GM12873 (cell line): ENCODE data around the gene PTGR3.

Source experiments
- TF ChIP-seq, protein P1 (sequence below): IDR thresholded peaks from 2 replicates; pipeline ENCODE4 v1.5.1; 2012; ENCODE audit warnings: low read depth, mild to moderate bottlenecking, moderate library complexity, low read length, control low read depth; ENCODE audit not compliant: insufficient read depth; ENCODE audit errors: missing control alignments

The PTGR3 gene

DNA sequence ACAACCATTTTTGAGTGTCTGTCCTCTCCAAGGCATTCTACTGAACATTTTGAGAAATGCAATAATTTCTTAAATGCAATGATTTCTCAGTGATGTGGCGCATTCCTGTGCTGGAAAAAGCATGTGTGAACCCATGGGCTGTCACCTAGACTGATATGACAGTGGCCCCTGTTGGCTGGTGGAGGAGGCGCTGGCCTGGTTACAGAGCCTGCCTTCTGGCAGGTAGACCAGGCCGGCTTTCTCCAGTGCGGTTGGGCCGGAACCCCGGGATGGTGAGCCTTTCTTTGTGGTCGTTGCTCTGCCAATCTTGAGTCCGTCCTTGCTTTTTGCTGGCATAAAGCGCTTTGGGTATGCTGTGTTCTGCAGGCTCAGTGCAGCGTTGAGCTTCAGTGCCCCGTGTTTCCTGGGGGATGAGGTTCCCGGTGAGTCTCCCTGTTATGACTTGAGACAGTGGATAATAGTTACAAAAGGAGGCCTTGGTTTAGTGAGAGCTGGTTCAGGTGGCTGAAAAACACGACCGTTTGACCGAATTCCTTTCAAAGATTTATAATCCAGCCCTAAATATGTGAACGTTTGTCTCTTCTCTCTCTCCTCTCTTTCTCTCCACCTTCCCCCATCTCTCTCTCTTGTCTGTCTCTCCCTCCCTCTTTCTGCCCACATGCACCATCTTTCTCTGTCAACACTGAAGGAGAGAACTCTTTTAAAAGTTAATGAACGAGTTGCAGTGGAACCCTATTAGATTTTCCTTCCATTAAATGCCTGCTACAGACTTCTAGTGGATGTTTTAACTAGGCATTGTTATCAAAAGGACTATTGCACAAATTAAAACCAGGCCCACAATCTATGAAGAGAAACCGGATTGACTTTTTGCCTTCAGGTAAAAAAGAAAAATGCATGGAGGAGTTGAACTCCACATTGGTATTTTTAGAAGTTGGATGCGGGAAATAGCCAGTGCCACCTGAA is 35.7 kb upstream of the PTGR3 start:
- TF ChIP-seq, protein P1, sequence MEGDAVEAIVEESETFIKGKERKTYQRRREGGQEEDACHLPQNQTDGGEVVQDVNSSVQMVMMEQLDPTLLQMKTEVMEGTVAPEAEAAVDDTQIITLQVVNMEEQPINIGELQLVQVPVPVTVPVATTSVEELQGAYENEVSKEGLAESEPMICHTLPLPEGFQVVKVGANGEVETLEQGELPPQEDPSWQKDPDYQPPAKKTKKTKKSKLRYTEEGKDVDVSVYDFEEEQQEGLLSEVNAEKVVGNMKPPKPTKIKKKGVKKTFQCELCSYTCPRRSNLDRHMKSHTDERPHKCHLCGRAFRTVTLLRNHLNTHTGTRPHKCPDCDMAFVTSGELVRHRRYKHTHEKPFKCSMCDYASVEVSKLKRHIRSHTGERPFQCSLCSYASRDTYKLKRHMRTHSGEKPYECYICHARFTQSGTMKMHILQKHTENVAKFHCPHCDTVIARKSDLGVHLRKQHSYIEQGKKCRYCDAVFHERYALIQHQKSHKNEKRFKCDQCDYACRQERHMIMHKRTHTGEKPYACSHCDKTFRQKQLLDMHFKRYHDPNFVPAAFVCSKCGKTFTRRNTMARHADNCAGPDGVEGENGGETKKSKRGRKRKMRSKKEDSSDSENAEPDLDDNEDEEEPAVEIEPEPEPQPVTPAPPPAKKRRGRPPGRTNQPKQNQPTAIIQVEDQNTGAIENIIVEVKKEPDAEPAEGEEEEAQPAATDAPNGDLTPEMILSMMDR = peak; percentile 36

DNA sequence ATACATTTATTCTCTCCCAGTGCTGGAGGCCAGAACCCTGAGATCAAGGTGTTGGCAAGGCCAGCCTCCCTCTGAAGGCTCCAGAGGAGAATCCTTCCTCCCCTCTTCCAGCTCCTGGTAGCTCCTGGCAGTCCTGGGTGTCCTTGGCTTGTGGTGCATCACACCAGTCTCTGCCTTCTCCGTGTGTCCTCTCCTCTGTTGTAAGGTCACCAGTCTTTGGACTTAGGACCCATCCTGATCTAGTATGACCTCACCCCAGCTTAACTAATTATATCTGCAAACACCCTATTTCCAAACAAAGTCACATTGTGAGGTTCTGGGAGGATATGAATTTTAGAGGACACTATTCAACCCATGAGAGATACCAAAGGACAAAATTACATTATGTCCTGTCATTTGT is 32.8 kb upstream of the PTGR3 start:
- TF ChIP-seq, protein P1 = no peak

DNA sequence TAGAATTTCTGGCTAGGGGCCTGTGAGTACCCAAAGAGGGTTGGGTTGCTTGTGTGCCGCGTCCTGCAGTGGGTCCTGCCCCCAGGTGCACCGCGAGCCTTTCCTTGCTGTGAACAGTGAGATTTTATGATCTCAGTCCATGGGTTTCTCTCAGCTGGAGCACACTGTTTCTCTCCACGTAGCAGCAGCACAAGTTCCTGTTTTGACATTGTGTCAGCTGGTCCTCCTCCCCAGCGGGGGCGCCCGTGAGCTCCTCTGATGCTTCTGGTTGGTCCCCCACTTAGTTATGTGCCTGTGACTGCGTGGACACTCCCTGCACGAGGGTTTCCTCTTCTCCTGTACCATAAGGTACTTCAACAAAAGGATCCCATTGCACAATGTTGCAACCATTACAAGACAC is 31.5 kb upstream of the PTGR3 start:
- TF ChIP-seq, protein P1 = peak; percentile 13

DNA sequence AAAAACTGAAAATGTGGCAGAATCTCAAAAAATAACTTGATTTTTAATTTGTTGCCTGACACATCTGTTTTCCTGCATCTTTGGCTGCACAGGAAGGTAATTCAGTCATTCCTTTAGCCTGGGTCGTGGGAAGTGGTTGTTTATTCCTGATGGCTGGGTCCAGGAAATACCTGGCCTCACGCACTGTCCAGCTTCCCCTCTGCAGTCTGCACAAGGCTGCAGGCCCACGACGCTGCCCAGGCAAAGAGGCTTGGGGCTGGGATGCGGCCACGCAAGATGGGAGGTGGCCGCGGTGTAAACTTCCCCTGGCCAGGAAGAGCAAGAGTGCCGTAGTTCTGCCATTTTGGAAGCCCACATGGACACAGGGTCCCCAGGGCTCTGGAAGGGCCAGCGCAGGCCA is 29.8 kb upstream of the PTGR3 start:
- TF ChIP-seq, protein P1 = no peak

DNA sequence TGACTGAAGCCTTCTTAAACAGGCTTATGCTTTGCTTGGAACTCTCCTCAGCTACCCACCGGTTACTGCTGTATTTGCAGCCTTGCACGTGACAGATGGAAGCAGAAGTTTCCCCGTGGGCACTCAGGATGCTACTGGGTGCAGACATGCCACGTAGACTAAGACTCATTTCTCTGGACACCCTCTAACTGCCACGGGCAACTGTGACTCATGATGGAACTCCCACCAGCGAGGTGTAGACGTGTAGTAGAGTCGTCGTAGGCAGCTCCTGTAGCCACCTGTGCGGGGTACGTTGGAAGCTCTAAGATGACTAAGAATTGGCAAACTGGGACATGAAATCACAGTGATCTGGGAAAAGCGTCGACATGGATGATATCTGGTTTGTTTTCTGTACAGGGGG is 29.2 kb upstream of the PTGR3 start:
- TF ChIP-seq, protein P1 = no peak

DNA sequence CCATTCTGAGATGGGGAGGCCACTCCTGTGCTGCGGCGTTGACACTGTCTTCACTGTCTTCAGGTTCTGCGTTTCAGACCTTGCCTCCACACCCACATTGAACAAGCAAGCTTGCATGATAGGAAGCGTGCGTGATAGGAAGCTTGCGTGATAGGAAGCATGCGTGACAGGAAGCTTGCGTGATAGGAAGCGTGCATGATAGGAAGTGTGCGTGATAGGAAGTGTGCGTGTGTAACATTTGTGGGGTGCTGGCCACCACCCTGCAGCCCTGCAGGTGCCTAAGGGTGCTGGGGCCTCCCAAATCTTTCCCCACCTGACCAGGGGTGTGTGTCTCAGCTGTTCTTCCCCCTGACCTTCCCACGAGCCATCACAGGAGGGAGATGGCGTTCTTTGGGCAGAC is 27.0 kb upstream of the PTGR3 start:
- TF ChIP-seq, protein P1 = no peak

DNA sequence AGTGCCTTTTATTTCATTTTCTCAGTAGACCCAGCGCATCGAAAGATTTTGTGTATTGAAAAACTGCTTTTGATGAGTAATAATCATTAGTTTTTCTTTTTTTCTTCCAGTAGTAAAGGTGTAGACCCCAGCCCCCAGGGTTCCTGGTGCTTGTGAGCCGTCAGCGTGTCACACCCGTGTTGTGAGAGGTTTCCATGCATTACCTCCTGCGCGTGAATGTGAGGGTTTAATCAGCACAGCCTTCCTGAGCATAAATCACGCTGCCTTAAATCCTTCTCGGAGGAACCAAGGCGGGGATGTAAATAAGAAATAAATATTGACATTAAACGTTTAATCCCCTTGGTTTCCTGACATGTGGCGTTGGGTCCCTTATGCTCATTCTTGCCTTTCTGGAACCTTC is 26.0 kb upstream of the PTGR3 start:
- TF ChIP-seq, protein P1 = no peak
